Measurements from ENCODE around the gene CLNK.

DNA sequence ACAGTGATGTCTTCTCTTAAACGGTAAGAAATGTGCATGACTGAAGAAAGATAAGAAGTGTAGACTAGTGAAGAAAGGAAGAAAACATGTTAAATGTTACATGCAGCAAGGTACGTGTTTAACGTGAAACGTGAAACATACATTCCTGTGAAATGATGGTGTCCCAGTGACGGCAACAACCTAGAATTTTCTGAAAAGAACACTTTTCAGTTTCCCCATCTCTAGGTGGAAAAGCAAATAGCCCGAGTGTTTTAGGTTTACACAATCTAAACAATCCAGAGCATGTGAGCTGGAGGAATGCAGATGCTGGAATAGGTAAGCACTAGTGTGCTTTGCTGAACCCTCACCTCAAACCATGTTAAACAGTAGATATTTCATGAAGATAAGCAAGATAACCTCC is 60.7 kb downstream of the CLNK start:
- TF ChIP-seq, protein P1, sequence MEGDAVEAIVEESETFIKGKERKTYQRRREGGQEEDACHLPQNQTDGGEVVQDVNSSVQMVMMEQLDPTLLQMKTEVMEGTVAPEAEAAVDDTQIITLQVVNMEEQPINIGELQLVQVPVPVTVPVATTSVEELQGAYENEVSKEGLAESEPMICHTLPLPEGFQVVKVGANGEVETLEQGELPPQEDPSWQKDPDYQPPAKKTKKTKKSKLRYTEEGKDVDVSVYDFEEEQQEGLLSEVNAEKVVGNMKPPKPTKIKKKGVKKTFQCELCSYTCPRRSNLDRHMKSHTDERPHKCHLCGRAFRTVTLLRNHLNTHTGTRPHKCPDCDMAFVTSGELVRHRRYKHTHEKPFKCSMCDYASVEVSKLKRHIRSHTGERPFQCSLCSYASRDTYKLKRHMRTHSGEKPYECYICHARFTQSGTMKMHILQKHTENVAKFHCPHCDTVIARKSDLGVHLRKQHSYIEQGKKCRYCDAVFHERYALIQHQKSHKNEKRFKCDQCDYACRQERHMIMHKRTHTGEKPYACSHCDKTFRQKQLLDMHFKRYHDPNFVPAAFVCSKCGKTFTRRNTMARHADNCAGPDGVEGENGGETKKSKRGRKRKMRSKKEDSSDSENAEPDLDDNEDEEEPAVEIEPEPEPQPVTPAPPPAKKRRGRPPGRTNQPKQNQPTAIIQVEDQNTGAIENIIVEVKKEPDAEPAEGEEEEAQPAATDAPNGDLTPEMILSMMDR (IDR thresholded peaks at IDR 0.05): no peak
- TF ChIP-seq POLR2A (IDR thresholded peaks at IDR 0.05) (no peak), POLR2AphosphoS5 (IDR thresholded peaks at IDR 0.05; ENCODE audit: insufficient read depth in 1 of 2, low read depth in 1 of 2) (no peak)
